Caco-2 (cell line): ENCODE data around the gene SEC22A. TPM values are rescaled to one million over a fixed set of nuclear protein-coding genes. Genes with fewer than 3 reads are reported as not detected.

Experiments used
- BruUV-seq: library from RNA; stranded (reverse); fragments of 400-500 nt; replicated peaks from 2 replicates; lab custom pipeline; 2021; lab: Mats Ljungman, UMichigan
- CTCF ChIA-PET: fragments of 300-600 bp; sonication (Branson Sonifier 250); formaldehyde crosslinking; loops from one replicate; lab custom pipeline; 2022; ENCODE audit warnings: antibody characterized with exemption; lab: Charles Lee
- POLR2A ChIA-PET: fragments of 300-600 bp; sonication (Branson Sonifier 250); formaldehyde crosslinking; loops from one replicate; lab custom pipeline; 2022; ENCODE audit warnings: antibody characterized with exemption; lab: Charles Lee
- DNase-seq, 2 experiments: peaks; one replicate each; pipeline versions ENCODE4 v3.0.0 to v3.0.0-alpha.2; 2020 to 2022
- H3K27me3 ChIP-seq: replicated peaks from 2 replicates; pipeline ENCODE4 v1.6.0; 2011; ENCODE audit warnings: low read length; ENCODE audit not compliant: control insufficient read depth, insufficient read depth
- H3K36me3 ChIP-seq: 2 replicates; pipeline ENCODE4 v1.5.1; 2011; ENCODE audit warnings: low read length; ENCODE audit not compliant: control insufficient read depth, insufficient read depth
- H3K4me1 ChIP-seq: fragments of 250-450 bp; sonication (Bioruptor Pico); 2 replicates; pipeline ENCODE4 v1.5.1; 2020; ENCODE audit warnings: mild to moderate bottlenecking
- H3K4me3 ChIP-seq: 2 replicates; pipeline ENCODE4 v1.5.1; 2011; ENCODE audit warnings: low read depth, mild to moderate bottlenecking, control low read depth, low read length
- H3K9me3 ChIP-seq: fragments of 250-450 bp; sonication (Bioruptor Pico); 2 replicates; pipeline ENCODE4 v1.5.1; 2020; ENCODE audit warnings: mild to moderate bottlenecking, moderate library complexity
- H3K27ac Mint-ChIP-seq: one replicate; pipeline ENCODE4 v1.8.0; 2022; ENCODE audit warnings: mixed read lengths; ENCODE audit not compliant: unreplicated experiment
- H3K27me3 Mint-ChIP-seq: one replicate; pipeline ENCODE4 v1.8.0; 2022; ENCODE audit warnings: mixed read lengths; ENCODE audit not compliant: insufficient read depth, unreplicated experiment
- H3K36me3 Mint-ChIP-seq: one replicate; pipeline ENCODE4 v1.8.0; 2022; ENCODE audit warnings: mild to moderate bottlenecking, mixed read lengths; ENCODE audit not compliant: insufficient read depth, unreplicated experiment
- H3K4me1 Mint-ChIP-seq: one replicate; pipeline ENCODE4 v1.8.0; 2022; ENCODE audit warnings: low read depth, mixed read lengths; ENCODE audit not compliant: unreplicated experiment
- H3K4me3 Mint-ChIP-seq: one replicate; pipeline ENCODE4 v1.8.0; 2022; ENCODE audit warnings: mild to moderate bottlenecking, moderate library complexity, mixed read lengths; ENCODE audit not compliant: unreplicated experiment
- H3K9me3 Mint-ChIP-seq: one replicate; pipeline ENCODE4 v1.8.0; 2022; ENCODE audit warnings: mixed read lengths; ENCODE audit not compliant: unreplicated experiment
- intact Hi-C: fragments of 100-400 bp; cut with micrococcal nuclease; formaldehyde crosslinking; loops from one replicate; pipeline ENCODE4 v1.10.0; 2022; ENCODE audit not compliant: unreplicated experiment
- total RNA-seq: library from RNA; stranded (reverse); gene quantifications from 2 replicates; pipeline ENCODE4 v1.2.3, GENCODE V29; 2022
- TF ChIP-seq, protein P1 (sequence below), 2 experiments: fragments of 200-600 bp in 1 of 2; IDR thresholded peaks; 1 replicate in 1 of 2; 2 replicates in 1 of 2; pipeline versions ENCODE4 v1.5.1 to v1.8.0; 2011 to 2022; ENCODE audit warnings: antibody characterized with exemption in 1 of 2, control low read depth in 1 of 2, inconsistent platforms in 1 of 2, low read depth in 1 of 2, low read length in 1 of 2, mild to moderate bottlenecking in 1 of 2, moderate library complexity in 1 of 2; ENCODE audit not compliant: insufficient read depth in 1 of 2, severe bottlenecking in 1 of 2, unreplicated experiment in 1 of 2

Gene SEC22A
- total RNA-seq, 1 experiment from 2014 or later, result 17.7 TPM

DNA sequence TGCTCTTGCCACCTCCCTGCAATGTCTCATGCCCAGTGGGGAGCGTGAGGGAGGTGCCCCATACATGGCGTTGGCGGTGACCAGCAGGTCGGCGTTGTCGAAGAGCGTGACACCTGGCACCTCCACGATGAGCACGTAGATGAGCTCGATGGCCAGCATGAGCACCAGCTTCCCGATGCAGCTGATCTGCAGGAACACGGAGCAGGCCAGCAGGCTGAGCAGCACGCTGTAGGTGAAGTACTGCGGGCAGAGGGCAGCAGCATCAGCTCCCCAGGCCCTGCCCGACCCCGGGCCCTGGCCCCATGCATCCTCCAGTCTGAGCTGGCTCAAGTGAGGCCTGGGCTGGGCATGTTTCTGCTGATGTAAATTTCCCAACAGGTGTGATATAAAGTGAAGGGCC is 98.3 kb downstream of the SEC22A start:
- Mint-ChIP-seq H3K9me3 (no peaks in the 10 kb centered on the region), H3K27ac (no peak overlapping the region), H3K4me3 (no peak overlapping the region), H3K27me3 (peaks cover 7% of the 10 kb centered on the region), H3K36me3 (no peaks in the 10 kb centered on the region), H3K4me1 (no peaks in the 10 kb centered on the region)
- no TSS peak for BruUV-seq
- Histone ChIP-seq H3K4me3 (no peak overlapping the region), H3K4me1 (no peaks in the 10 kb centered on the region), H3K36me3 (no peaks in the 10 kb centered on the region), H3K9me3 (no peaks in the 10 kb centered on the region), H3K27me3 (no peaks in the 10 kb centered on the region)
- intact Hi-C loops, result no loop called here
- TF ChIP-seq, protein P1, sequence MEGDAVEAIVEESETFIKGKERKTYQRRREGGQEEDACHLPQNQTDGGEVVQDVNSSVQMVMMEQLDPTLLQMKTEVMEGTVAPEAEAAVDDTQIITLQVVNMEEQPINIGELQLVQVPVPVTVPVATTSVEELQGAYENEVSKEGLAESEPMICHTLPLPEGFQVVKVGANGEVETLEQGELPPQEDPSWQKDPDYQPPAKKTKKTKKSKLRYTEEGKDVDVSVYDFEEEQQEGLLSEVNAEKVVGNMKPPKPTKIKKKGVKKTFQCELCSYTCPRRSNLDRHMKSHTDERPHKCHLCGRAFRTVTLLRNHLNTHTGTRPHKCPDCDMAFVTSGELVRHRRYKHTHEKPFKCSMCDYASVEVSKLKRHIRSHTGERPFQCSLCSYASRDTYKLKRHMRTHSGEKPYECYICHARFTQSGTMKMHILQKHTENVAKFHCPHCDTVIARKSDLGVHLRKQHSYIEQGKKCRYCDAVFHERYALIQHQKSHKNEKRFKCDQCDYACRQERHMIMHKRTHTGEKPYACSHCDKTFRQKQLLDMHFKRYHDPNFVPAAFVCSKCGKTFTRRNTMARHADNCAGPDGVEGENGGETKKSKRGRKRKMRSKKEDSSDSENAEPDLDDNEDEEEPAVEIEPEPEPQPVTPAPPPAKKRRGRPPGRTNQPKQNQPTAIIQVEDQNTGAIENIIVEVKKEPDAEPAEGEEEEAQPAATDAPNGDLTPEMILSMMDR (IDR thresholded peaks at IDR 0.05; ENCODE audit: insufficient read depth in 1 of 2, low read depth in 1 of 2, low read length in 1 of 2, severe bottlenecking in 1 of 2, unreplicated experiment in 1 of 2), result no peak
- DNase-seq, result no peak
- ChIA-PET POLR2A (no interaction called here), CTCF (no interaction called here)

DNA sequence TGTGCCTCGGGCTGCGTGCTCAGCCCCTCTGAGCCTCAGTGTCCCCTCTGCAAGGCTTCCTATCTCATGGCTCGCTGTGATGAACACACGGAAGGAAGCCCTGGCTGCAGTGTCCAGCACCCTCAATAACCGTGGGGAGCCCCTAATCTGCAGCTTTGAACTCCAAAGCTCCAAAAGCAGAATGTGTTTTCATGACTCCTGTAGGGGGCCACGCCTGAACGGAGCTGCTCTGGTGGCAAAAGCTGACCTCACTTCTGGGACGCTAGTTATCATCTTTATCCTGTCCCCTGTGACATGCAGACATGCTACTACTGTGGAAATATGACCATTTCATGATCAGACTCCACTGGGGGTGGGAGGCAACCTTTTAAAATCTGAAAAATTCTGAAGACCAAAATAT is 98.8 kb downstream of the SEC22A start:
- H3K4me1 ChIP-seq, result no peaks in the 10 kb centered on the region
- Mint-ChIP-seq H3K9me3 (no peaks in the 10 kb centered on the region), H3K36me3 (no peaks in the 10 kb centered on the region), H3K27ac (no peak overlapping the region), H3K4me1 (no peaks in the 10 kb centered on the region), H3K27me3 (peaks cover 5% of the 10 kb centered on the region), H3K4me3 (no peak overlapping the region)
- no TSS peak for BruUV-seq
- no peak overlapping the region for H3K4me3 ChIP-seq
- ChIA-PET CTCF (no interaction called here), POLR2A (no interaction called here)
- TF ChIP-seq, protein P1 (IDR thresholded peaks at IDR 0.05; ENCODE audit: insufficient read depth in 1 of 2, low read depth in 1 of 2, low read length in 1 of 2, severe bottlenecking in 1 of 2, unreplicated experiment in 1 of 2), result no peak
- intact Hi-C loops, result no loop called here
- H3K27me3 ChIP-seq, result no peaks in the 10 kb centered on the region
- no peaks in the 10 kb centered on the region for H3K9me3 ChIP-seq
- no peaks in the 10 kb centered on the region for H3K36me3 ChIP-seq
- DNase-seq, result no peak

DNA sequence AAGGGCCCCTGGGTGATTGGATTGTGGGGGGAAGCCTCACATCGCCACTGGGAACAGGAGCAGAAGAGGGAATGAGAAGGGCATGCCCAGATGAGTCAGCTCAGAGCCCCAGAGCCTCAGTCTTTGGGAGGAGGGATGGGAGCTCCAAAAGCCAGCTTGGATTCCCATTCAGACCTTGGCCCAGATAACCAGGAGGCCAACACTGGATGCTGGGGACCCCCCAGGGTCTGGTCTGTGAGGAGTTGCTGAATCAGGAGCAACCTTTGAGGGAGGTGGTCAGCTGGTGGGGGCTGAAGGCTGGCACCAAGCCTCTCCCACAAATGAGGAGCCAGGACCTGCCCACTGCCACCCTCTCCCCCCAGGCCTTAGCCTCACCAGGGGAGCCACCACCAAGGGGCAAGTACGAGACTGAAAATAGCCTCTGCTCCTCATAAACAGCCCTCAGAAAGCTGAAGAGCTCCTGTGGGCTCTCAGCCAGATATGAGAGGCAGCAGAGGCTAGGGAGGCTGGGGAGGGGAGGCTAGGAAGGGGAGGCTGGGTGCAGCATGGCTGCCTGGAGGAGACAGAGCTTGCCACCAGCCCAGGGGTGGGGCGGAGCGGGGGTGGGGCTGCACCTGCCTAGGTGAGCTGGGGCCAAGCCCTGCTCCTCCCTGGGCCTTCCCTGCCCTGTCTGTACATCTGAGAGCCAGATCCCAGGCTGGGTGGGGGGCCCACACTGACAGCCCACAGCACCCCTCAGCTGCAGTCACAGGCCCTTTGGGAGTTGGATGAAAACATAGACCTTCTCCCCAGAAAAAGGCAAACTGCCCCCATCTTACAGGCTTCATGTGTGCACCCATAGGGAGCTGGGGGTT is 99.8 kb downstream of the SEC22A start:
- no peaks in the 10 kb centered on the region for H3K27me3 Mint-ChIP-seq
- TF ChIP-seq, protein P1 (IDR thresholded peaks at IDR 0.05; ENCODE audit: insufficient read depth in 1 of 2, low read depth in 1 of 2, low read length in 1 of 2, severe bottlenecking in 1 of 2, unreplicated experiment in 1 of 2), result no peak
- POLR2A ChIA-PET, result no interaction called here

More for the DNA sequence above, 99.8 kb downstream of the SEC22A start:
- intact Hi-C loops, result no loop called here
- BruUV-seq, result no TSS peak
- no peak overlapping the region for H3K4me3 Mint-ChIP-seq
- no peaks in the 10 kb centered on the region for H3K9me3 Mint-ChIP-seq
- H3K4me1 Mint-ChIP-seq, result no peaks in the 10 kb centered on the region
- no peak for DNase-seq
- H3K36me3 Mint-ChIP-seq, result no peaks in the 10 kb centered on the region
- H3K27ac Mint-ChIP-seq, result no peak overlapping the region
- no peaks in the 10 kb centered on the region for H3K27me3 ChIP-seq
- H3K4me1 ChIP-seq, result no peaks in the 10 kb centered on the region
- no peaks in the 10 kb centered on the region for H3K9me3 ChIP-seq
- no peak overlapping the region for H3K4me3 ChIP-seq
- CTCF ChIA-PET, result interaction anchor here (0.6 kb wide), 1 partner anchor 16 kb away, joined by 10 read pairs; no protein-coding TSS in a partner anchor
- no peaks in the 10 kb centered on the region for H3K36me3 ChIP-seq
